Muscle of arm (tissue), 12 donors: ENCODE results near the gene ASB10. TPM values are rescaled to one million over a fixed set of nuclear protein-coding genes. Genes with fewer than 3 reads are reported as not detected.

Experiments
- DNase-seq: peaks from one replicate; pipeline ENCODE4 v3.0.0-alpha.2; 2013
- polyA plus RNA-seq, 12 donors: library from polyadenylated mRNA; unstranded; fragments of 120-200 nt; gene quantifications; one replicate each; pipeline ENCODE4 v1.2.1, GENCODE V29; 2013; ENCODE audit not compliant: insufficient read length in 12 of 12

The ASB10 gene
- polyA plus RNA-seq, 12 donors, result 1.7 to 6.3 (median 3.3) TPM; not detected in 2

GRCh38 chr7:151137791-151138152 is 49.3 kb downstream of the ASB10 start:
- no peak for DNase-seq

- no peak for DNase-seq
These were observed 49.9 kb downstream of the ASB10 start for GRCh38 chr7:151137076-151137675.

DNA sequence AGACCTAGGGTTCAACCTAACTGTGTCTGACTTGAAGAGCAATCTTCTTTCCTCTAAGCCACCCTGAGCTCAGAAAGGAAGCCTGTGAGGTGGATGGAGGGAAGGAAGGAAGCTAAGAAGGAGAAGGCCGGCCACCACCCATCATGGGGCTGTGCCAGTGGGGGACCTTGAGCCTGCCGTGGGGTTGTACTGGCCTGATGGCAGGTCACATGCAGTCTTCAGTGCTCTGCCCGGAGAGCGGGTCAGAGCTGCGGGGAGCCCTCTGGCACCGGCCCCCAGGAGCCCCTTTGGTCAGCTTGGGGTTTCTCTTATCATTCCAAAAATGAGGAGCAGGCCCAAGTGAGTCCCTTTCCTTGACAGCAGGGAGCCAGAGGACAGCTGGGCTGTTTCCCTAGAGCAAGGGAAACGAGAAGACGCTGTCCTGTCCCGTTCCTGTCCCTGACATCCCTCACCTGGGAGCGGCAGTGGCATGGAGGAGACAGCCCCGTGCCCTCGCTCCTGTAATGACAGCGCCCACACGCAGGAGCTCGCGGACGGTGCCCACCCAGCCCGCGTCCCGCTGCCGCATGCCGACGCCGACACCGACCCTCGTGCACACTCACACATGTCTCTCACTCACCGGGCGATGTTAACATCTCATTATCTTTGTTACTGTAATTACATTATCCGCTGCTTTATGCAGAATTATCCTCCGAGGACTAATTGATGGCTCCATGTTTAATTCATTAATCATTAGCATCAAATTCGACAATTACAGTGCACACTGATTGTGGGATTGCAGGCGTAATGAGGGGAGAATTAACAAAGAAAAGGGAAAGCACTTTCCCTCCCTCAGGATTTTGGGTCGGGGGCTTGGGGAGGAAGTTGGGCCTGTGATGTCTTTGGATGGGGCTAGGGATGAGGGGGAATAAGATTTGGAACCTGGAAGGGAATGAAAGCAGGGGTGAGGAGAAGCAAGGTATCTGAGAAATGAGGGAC is 50.9 kb downstream of the ASB10 start:
- no peak for DNase-seq

DNA sequence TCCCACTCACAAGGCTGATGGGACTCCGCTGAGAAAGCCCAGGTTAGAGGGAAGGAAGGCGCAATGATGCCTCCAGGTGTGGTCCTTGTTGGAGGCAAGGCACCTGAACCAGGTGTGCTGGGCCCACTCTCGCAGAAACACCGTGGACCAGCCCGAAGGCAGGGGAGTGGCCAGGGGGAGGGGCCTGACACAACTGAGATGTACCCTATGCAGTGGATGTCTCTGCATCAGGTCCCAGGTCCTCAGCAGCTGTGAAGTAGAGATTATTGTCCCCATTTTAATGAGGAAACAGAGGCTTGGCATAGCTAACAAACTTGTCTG is 51.6 kb downstream of the ASB10 start:
- DNase-seq, result no peak

GRCh38 chr7:151134743-151135524 is 52.1 kb downstream of the ASB10 start:
- DNase-seq, result no peak

DNA sequence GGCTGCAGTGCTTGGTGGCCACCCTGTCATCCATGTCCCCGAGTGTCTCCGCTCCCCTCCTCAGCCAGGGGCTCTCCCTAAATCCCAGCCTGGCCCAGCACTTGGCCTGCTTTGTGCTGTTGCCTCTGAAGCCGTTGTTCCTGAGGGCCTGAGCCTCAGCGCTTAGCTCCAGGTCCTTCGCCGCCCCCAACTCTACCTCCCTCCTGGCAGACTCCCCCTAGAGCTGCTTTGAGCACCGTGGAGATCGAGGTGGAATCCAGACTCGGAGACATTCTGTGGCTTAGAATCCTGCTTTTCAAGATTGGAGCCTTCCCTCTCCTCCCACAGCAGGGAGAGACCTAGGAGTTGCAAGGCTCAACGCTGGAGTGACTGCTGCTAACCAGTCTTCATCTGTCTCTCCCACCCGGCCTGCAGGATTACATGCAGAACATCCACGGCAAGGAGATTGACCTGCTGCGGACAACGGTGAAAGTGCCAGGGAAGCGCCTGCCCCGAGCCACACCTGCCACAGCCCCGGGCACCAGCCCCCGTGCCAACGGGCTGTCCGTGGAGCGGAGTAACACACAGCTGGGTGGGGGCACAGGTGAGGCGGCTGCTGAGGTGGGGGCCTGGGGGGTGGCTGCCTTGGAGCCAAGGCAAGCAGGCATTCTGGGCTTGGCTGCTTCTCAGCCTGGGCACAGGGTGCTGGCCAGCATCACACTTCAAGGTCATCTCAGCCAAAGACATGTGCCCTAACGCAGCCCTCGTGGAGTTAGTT is 52.9 kb downstream of the ASB10 start:
- no peak for DNase-seq

GRCh38 chr7:151133266-151133985 is 53.6 kb downstream of the ASB10 start:
- DNase-seq, result no peak

DNA sequence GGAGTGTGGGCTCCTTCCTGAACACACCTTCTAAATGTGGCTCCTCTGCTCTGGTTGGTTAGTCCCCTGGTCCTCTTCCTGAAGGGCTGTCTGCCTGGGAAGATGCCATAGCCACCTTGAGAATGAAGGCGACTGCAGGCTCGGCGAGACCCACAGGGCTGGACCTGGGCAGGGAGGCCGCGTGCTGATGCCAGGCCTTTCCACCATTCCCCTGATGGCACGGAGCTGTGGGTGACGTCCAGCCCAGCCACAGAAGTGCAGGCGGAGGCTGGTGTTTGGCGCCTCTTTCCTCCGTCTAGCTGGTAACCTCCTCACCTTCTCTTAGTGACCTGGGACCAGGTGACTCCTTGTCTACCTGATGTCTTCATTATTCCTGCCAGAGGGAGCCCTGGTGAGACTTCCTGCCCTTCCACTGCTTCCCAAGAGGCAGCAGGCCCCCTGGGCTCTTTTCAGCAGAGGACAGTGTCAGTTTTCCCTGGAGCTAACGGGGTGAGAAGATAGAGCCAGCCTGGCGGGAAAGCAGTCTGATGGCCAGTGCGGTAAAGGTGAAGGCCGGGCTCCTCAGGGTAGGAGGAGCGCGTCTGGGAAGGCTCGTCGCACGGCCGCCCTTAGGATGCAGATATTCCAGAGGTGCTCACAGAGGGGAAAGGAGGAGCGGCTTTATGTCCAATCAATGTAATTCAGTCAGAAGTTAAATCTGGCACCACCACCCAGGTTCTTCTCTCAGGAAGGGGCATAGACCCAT is 54.4 kb downstream of the ASB10 start:
- DNase-seq, result no peak

- peak; percentile 61 for DNase-seq
These were observed 55.3 kb downstream of the ASB10 start for GRCh38 chr7:151131592-151132293.

- no peak for DNase-seq
These were observed 55.8 kb downstream of the ASB10 start for GRCh38 chr7:151131224-151131591.

DNA sequence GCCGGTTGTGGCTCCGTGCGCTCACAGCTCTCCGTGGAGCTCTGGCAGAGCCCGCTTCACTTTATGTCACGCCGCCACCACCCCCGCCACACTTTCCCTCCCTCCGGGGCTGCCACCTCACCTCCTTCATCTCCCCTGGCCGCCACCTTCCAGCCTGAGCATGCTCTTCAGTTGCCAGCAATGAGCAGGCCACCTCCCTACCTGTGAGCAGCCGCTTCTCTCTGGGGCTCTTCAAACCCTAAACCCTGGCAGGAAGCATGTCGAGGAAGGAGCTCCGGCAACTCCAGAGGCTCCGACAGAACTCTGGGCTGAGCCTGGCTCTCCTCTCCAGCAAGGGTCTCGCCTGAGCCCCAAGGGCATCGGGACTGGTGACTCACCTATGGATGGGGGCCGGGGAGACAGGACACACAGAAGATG is 56.3 kb downstream of the ASB10 start:
- no peak for DNase-seq

DNA sequence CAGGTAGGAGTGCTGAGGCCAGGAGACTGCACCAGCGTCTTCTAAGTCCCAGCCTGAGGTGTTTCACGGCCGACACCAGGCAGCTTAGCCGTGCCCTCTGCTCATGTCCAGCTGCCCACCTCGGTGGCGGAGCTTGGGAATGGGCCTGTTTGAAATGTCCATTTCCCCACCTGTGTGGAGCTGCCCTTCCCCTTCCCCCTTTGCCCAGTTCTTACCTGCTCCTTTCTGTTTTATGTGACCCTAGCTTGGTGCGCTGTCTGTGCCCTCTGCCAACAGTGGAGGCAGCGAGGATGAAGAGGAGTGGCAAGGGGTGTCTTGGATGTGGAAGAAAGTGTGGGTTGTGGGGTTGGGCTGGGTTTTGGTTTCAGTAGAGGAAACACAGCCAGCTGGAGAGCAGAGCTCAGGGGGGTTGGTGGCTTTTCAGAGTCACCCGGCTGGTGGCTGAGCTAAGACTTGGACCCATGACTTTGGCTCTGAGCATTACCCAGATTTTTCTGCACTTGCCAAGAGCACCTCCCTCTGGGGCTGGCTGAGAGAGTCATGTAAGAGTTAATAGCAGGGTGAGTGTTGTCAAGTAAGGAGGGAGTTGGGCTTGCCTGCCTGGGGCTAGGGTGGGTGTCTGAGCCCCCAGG is 57.0 kb downstream of the ASB10 start:
- no peak for DNase-seq

DNA sequence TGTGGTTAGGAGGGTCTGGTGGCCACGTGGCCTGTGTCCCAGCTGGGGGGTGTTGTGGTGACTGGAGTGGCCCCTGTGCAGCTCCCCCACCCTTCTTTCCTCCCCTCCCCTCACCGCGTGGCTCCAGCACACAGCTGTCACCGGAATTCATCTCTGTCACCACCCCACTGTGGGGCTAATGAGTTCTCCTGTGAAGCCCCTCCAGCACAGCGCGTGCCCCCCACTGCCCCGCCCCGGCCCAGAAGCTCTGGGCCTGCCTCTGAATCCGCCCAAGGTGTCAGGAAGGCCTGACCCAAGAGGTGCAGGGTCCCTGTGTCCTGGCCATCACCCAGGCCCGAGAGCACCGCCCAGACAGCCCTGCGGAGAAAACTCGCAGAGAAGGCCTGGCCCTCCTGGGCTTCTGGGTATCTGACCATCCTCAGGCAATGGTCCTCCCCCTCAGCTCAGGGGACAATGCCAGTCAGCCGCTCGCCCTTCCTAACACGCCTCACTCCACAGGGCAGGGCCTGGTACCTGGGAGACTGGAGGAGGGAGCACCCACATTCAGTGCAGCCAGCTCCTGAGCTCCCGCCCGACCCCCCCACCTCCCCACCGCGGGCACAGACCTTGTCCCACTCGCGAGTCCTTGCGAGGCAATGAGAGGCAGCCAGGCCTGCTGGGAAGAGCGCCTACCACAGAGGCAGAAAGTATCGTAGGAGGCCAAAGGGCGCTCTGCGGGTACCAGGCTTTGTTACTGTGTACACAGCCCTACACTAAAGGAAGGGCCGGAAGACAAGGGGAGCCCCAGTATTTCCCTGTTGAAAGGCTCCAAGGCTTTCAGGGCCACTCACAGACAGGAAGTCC is 57.7 kb downstream of the ASB10 start:
- no peak for DNase-seq

DNA sequence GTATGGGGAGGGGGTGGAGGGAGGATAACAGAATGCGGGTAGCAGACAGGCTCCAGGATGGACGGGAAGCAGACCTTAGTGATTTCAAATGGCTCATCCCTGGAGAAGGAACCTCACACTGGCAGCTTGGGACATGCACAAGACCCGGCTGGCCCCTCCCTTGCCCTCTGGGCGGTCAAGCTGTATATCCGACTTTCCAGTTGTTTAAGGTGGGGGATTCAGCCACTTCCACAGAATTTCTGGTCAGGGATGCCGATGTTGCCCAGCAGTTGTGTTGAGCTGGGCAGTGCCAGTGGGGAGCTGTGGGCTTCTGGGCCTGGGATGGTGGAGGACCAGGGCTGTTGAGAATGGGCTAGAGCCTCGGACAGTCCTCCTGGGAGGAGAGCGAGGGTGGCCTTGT is 58.3 kb downstream of the ASB10 start:
- DNase-seq, result no peak

GRCh38 chr7:151128144-151128543 is 58.9 kb downstream of the ASB10 start:
- no peak for DNase-seq

DNA sequence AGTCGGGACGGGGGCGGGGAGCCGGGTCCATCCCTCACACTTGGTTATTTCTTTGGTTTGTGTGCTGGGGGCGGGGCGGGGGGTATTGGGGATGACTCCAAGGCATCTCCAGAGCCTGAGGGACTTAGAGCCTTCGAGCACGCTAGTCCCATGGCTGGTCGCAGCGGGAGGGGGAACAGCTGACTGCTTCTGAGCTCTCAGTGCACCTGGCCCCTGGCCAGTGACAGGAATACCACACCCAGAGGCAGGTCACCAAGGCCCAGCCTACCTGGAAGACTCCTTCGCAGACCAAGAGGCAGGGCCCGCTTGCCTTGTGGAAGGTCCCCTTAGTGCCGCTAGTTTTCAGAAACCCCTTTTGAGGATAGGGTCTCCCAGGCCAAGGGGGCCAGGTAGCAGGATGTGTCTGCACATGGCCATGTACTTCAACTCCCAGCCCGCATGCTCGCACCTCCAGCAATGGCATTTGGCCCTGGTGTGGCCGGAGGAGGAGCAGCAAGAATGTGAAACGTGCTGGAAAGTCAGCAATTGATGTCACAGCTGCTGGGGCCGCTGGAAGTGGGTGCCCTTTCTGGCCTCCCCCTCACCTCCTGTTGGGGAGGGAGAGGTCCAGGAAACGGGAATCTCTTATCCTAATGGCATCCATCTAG is 60.4 kb downstream of the ASB10 start:
- DNase-seq, result no peak

DNA sequence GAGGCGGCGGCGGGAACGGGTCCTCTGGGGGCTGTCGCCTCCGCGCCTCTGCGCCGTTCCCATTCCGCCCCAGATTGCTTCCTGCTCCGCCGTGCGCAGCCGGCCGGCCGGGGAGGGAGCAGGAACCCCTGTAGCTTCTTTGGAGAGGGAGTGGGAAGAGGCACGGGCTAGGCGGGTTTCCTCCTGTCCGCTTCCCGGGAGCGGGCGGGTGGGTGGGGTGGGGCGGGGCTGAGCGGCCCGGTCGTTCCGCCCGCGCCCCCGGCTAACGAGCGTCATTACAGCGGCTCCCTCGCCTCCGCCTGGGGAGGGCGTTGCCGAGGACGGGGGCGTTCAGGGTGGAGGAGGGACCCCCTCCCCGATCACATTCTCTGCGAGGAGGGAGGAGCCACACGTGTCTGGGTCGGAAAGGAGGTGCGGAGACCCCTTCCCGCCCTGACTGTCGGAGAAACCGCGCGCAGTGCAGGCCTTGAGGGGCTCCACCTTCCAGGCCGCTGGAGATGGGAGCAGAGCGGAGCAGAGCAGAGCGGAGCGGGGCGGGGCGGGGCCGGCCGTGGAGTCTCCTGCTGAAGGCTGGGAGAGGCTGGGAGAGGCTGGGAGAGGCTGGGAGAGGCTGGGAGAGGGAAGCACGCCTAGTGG is 61.1 kb downstream of the ASB10 start:
- DNase-seq, result no peak
